Natural killer cell treated with Interleukin-12 subunit alpha and Interleukin-12 subunit beta and Interleukin-15 and Interleukin-18, amount 100 ng/mL, for 72 hours (primary cell): ENCODE results near the gene RNF103. TPM values are rescaled to one million over a fixed set of nuclear protein-coding genes. Genes with fewer than 3 reads are reported as not detected.
A peak's percentile ranks its signal among the peaks of the same experiment; 100 is the strongest.
"Not testable (repeated sequence)": the region's sequence is repeated elsewhere in the genome, so short reads cannot be mapped to it uniquely, and the experiment has no call there.

Source experiments
- ATAC-seq, 2 donors: fragments of 150-1000 bp; cut with Tn5 transposase in 1 of 2; sonication (Bioruptor Pico), chemical (Tn5 transposase) in 1 of 2; 2 replicates each; pipeline ENCODE4 v1.10.0; 2021
- DNase-seq: peaks from one replicate; pipeline ENCODE4 v3.0.0; 2022; ENCODE audit warnings: low spot score
- H3K27ac Mint-ChIP-seq, 2 donors: 1 replicate in 1 of 2; 2 replicates in 1 of 2; pipeline ENCODE4 v1.8.0; 2022; ENCODE audit warnings: mixed read lengths in 2 of 2, mild to moderate bottlenecking in 1 of 2, moderate library complexity in 1 of 2
- H3K27me3 Mint-ChIP-seq, 2 donors: 1 replicate in 1 of 2; 2 replicates in 1 of 2; pipeline ENCODE4 v1.8.0; 2022; ENCODE audit warnings: mixed read lengths in 2 of 2
- H3K36me3 Mint-ChIP-seq: one replicate; pipeline ENCODE4 v1.8.0; 2022; ENCODE audit warnings: mixed read lengths
- H3K4me1 Mint-ChIP-seq, 2 donors: 1 replicate in 1 of 2; 2 replicates in 1 of 2; pipeline ENCODE4 v1.8.0; 2022; ENCODE audit warnings: low read depth in 2 of 2, mixed read lengths in 2 of 2, mild to moderate bottlenecking in 1 of 2
- H3K4me3 Mint-ChIP-seq: one replicate; pipeline ENCODE4 v1.8.0; 2022; ENCODE audit warnings: mixed read lengths
- H3K9me3 Mint-ChIP-seq: 2 replicates; pipeline ENCODE4 v1.8.0; 2022; ENCODE audit warnings: mixed read lengths
- total RNA-seq, 2 donors: library from RNA; stranded (reverse); gene quantifications; one replicate each; pipeline ENCODE4 v1.2.3, GENCODE V29; 2022

RNF103 gene
- total RNA-seq = 10 to 100 TPM; 11.2 to 13.4 TPM

- Mint-ChIP-seq H3K4me1 (peaks cover 19 to 21% of the 10 kb centered on the region in 2 donors), H3K27me3 (peaks cover 6 to 8% of the 10 kb centered on the region in 2 donors), H3K4me3 (peak within 1 kb of the TSS; percentile 92), H3K9me3 (no peaks in the 10 kb centered on the region), H3K27ac (peak within 1 kb of the TSS; percentile 90), H3K36me3 (peaks cover 5% of the 10 kb centered on the region)
- peak; percentile 94 to 96 for ATAC-seq
- peak; percentile 96 for DNase-seq
Measured at GRCh38 chr2:86623494-86624266, at the start of gene RNF103. Gene RNF103 (minus strand): TSS chr2:86623865. CDS start chr2:86622886, 979 bp downstream.

GRCh38 chr2:86673011-86673410 is 49.3 kb upstream of the RNF103 start:
- Mint-ChIP-seq H3K27ac (no peak overlapping the region), H3K4me3 (no peak overlapping the region), H3K27me3 (peaks cover 0 to 4% of the 10 kb centered on the region in 2 donors), H3K4me1 (no peaks in the 10 kb centered on the region), H3K9me3 (no peaks in the 10 kb centered on the region), H3K36me3 (no peaks in the 10 kb centered on the region)
- no peak for ATAC-seq
- no peak for DNase-seq

GRCh38 chr2:86672027-86672545 is 48.4 kb upstream of the RNF103 start:
- H3K27ac Mint-ChIP-seq = no peak overlapping the region
- no peaks in the 10 kb centered on the region for H3K9me3 Mint-ChIP-seq
- no peaks in the 10 kb centered on the region for H3K27me3 Mint-ChIP-seq
- ATAC-seq (no peak), DNase-seq (no peak)
- H3K36me3 Mint-ChIP-seq = no peaks in the 10 kb centered on the region
- no peaks in the 10 kb centered on the region for H3K4me1 Mint-ChIP-seq
- H3K4me3 Mint-ChIP-seq = no peak overlapping the region

- H3K36me3 Mint-ChIP-seq = peaks cover 1% of the 10 kb centered on the region
- no peak overlapping the region for H3K4me3 Mint-ChIP-seq
- H3K9me3 Mint-ChIP-seq = no peaks in the 10 kb centered on the region
- DNase-seq = no peak
- no peak overlapping the region for H3K27ac Mint-ChIP-seq
- no peak for ATAC-seq
- peaks cover 3 to 5% of the 10 kb centered on the region in 2 donors for H3K27me3 Mint-ChIP-seq
- H3K4me1 Mint-ChIP-seq = no peaks in the 10 kb centered on the region
Measured at GRCh38 chr2:86671337-86671981, 47.8 kb upstream of the RNF103 start.

GRCh38 chr2:86669323-86669722 is 45.7 kb upstream of the RNF103 start:
- H3K27me3 Mint-ChIP-seq = peaks cover 8 to 11% of the 10 kb centered on the region in 2 donors
- H3K9me3 Mint-ChIP-seq, H3K27ac Mint-ChIP-seq, DNase-seq, H3K4me3 Mint-ChIP-seq, H3K4me1 Mint-ChIP-seq, H3K36me3 Mint-ChIP-seq, ATAC-seq: not testable (repeated sequence)

GRCh38 chr2:86661333-86661732 is 37.7 kb upstream of the RNF103 start:
- H3K36me3 Mint-ChIP-seq = peaks cover 7% of the 10 kb centered on the region
- H3K27ac Mint-ChIP-seq = no peak overlapping the region
- peaks cover 2 to 7% of the 10 kb centered on the region in 2 donors for H3K27me3 Mint-ChIP-seq
- H3K9me3 Mint-ChIP-seq = peaks cover 3% of the 10 kb centered on the region
- no peaks in the 10 kb centered on the region for H3K4me1 Mint-ChIP-seq
- H3K4me3 Mint-ChIP-seq = no peak overlapping the region
- DNase-seq (no peak), ATAC-seq (no peak)

GRCh38 chr2:86650188-86650587 is 26.5 kb upstream of the RNF103 start:
- peaks cover 9% of the 10 kb centered on the region for H3K9me3 Mint-ChIP-seq
- H3K4me3 Mint-ChIP-seq = no peak overlapping the region
- no peak for ATAC-seq
- H3K36me3 Mint-ChIP-seq = peaks cover 26% of the 10 kb centered on the region
- no peaks in the 10 kb centered on the region for H3K4me1 Mint-ChIP-seq
- H3K27me3 Mint-ChIP-seq = peaks cover 4 to 8% of the 10 kb centered on the region in 2 donors
- no peak overlapping the region for H3K27ac Mint-ChIP-seq
- DNase-seq = no peak

- Mint-ChIP-seq H3K4me3 (no peak overlapping the region), H3K9me3 (peaks cover 9% of the 10 kb centered on the region), H3K4me1 (no peaks in the 10 kb centered on the region), H3K36me3 (peaks cover 26% of the 10 kb centered on the region), H3K27me3 (peaks cover 4 to 8% of the 10 kb centered on the region in 2 donors), H3K27ac (no peak overlapping the region)
- no peak for DNase-seq
- ATAC-seq = no peak
Measured at GRCh38 chr2:86649119-86649947, 25.7 kb upstream of the RNF103 start.

GRCh38 chr2:86648681-86649080 is 25.0 kb upstream of the RNF103 start:
- Mint-ChIP-seq H3K36me3 (peaks cover 26% of the 10 kb centered on the region), H3K27ac (no peak overlapping the region), H3K4me3 (no peak overlapping the region), H3K9me3 (peaks cover 9% of the 10 kb centered on the region), H3K27me3 (peaks cover 6 to 8% of the 10 kb centered on the region in 2 donors), H3K4me1 (no peaks in the 10 kb centered on the region)
- no peak for DNase-seq
- ATAC-seq = no peak

- Mint-ChIP-seq H3K4me1 (no peaks in the 10 kb centered on the region), H3K27ac (no peak overlapping the region), H3K4me3 (no peak overlapping the region), H3K9me3 (peaks cover 9% of the 10 kb centered on the region), H3K27me3 (peaks cover 6 to 17% of the 10 kb centered on the region in 2 donors), H3K36me3 (peaks cover 26% of the 10 kb centered on the region)
- DNase-seq (no peak), ATAC-seq (no peak)
Measured at GRCh38 chr2:86646865-86647264, 23.2 kb upstream of the RNF103 start.

- ATAC-seq = no peak
- H3K36me3 Mint-ChIP-seq = peaks cover 26% of the 10 kb centered on the region
- peaks cover 9% of the 10 kb centered on the region for H3K9me3 Mint-ChIP-seq
- no peak for DNase-seq
- no peak overlapping the region for H3K27ac Mint-ChIP-seq
- no peaks in the 10 kb centered on the region for H3K4me1 Mint-ChIP-seq
- H3K27me3 Mint-ChIP-seq = peaks cover 6 to 23% of the 10 kb centered on the region in 2 donors
- no peak overlapping the region for H3K4me3 Mint-ChIP-seq
Measured at GRCh38 chr2:86646329-86646728, 22.7 kb upstream of the RNF103 start.

- Mint-ChIP-seq H3K9me3 (peaks cover 12% of the 10 kb centered on the region), H3K4me3 (no peak overlapping the region), H3K27me3 (peaks cover 8 to 25% of the 10 kb centered on the region in 2 donors), H3K4me1 (no peaks in the 10 kb centered on the region), H3K36me3 (peaks cover 26% of the 10 kb centered on the region), H3K27ac (no peak overlapping the region)
- DNase-seq (no peak), ATAC-seq (no peak)
Measured at GRCh38 chr2:86645752-86646151, 22.1 kb upstream of the RNF103 start.

GRCh38 chr2:86638712-86639111 is 15.0 kb upstream of the RNF103 start:
- peaks cover 3% of the 10 kb centered on the region for H3K9me3 Mint-ChIP-seq
- H3K4me3 Mint-ChIP-seq = no peak overlapping the region
- no peaks in the 10 kb centered on the region for H3K4me1 Mint-ChIP-seq
- ATAC-seq (no peak), DNase-seq (no peak)
- peaks cover 2 to 28% of the 10 kb centered on the region in 2 donors for H3K27me3 Mint-ChIP-seq
- peaks cover 5% of the 10 kb centered on the region for H3K36me3 Mint-ChIP-seq
- no peak overlapping the region for H3K27ac Mint-ChIP-seq
